ENCODE results near the gene TSPAN3. TPM values are rescaled to one million over a fixed set of nuclear protein-coding genes. Genes with fewer than 3 reads are reported as not detected.

TSPAN3 gene
- total RNA-seq, 2 experiments from 2014 or later = 14.7 to 15.5 TPM

GRCh38 chr15:77096138-77096537, 25.2 kb upstream of the TSPAN3 start:
- H3K27me3 ChIP-seq (ENCODE audit: control insufficient read depth in 1 of 2, insufficient read depth in 2 of 2, low read length in 2 of 2) = no peaks in the 10 kb centered on the region
- H3K27ac ChIP-seq (ENCODE audit: low read depth in 1 of 2, low read length in 2 of 2) = no peak overlapping the region
- DNase-seq (no peak), ATAC-seq (ENCODE audit: poor library complexity) (no peak)
- no peak overlapping the region for H3K4me3 Mint-ChIP-seq
- H3K27me3 Mint-ChIP-seq = no peaks in the 10 kb centered on the region
- intact Hi-C loops (cut with DNase I, micrococcal nuclease) = no loop called here
- no peaks in the 10 kb centered on the region for H3K36me3 ChIP-seq (ENCODE audit: insufficient read depth, low read length)
- no peaks in the 10 kb centered on the region for H3K4me1 Mint-ChIP-seq (ENCODE audit: low read depth)
- no peak overlapping the region for H3K4me3 ChIP-seq (ENCODE audit: low read length)
- ChIA-PET CTCF (no interaction called here), POLR2A (no interaction called here)
- no peaks in the 10 kb centered on the region for H3K36me3 Mint-ChIP-seq (ENCODE audit: low read depth)
- no peaks in the 10 kb centered on the region for H3K9me3 ChIP-seq (ENCODE audit: control insufficient read depth in 1 of 2, insufficient read depth in 1 of 2, low read length in 2 of 2)
- no peak for TF ChIP-seq CTCF (IDR thresholded peaks at IDR 0.05)
- no peaks in the 10 kb centered on the region for H3K9me3 Mint-ChIP-seq
- no peaks in the 10 kb centered on the region for H3K4me1 ChIP-seq (ENCODE audit: insufficient read depth, low read length)
- H3K27ac Mint-ChIP-seq = no peak overlapping the region

GRCh38 chr15:77094397-77095030, 23.6 kb upstream of the TSPAN3 start:
- Histone ChIP-seq H3K9me3 (ENCODE audit: control insufficient read depth in 1 of 2, insufficient read depth in 1 of 2, low read length in 2 of 2) (no peaks in the 10 kb centered on the region), H3K27ac (ENCODE audit: low read depth in 1 of 2, low read length in 2 of 2) (no peak overlapping the region), H3K27me3 (ENCODE audit: control insufficient read depth in 1 of 2, insufficient read depth in 2 of 2, low read length in 2 of 2) (no peaks in the 10 kb centered on the region), H3K4me1 (ENCODE audit: insufficient read depth, low read length) (no peaks in the 10 kb centered on the region), H3K36me3 (ENCODE audit: insufficient read depth, low read length) (no peaks in the 10 kb centered on the region), H3K4me3 (ENCODE audit: low read length) (no peak overlapping the region)
- Mint-ChIP-seq H3K36me3 (ENCODE audit: low read depth) (no peaks in the 10 kb centered on the region), H3K4me1 (ENCODE audit: low read depth) (no peaks in the 10 kb centered on the region), H3K9me3 (no peaks in the 10 kb centered on the region), H3K27me3 (no peaks in the 10 kb centered on the region), H3K4me3 (no peak overlapping the region), H3K27ac (no peak overlapping the region)
- ChIA-PET POLR2A (no interaction called here), CTCF (no interaction called here)
- no peak for TF ChIP-seq CTCF (IDR thresholded peaks at IDR 0.05)
- intact Hi-C loops (cut with DNase I, micrococcal nuclease) = no loop called here
- ATAC-seq (ENCODE audit: poor library complexity) = no peak
- no peak for DNase-seq

- ATAC-seq (ENCODE audit: poor library complexity) = no peak
- no peaks in the 10 kb centered on the region for H3K27me3 Mint-ChIP-seq
- intact Hi-C loops (cut with DNase I, micrococcal nuclease) = no loop called here
Measured at GRCh38 chr15:77093436-77093835, 22.5 kb upstream of the TSPAN3 start.

More at GRCh38 chr15:77093436-77093835, 22.5 kb upstream of the TSPAN3 start:
- Histone ChIP-seq H3K27ac (ENCODE audit: low read depth in 1 of 2, low read length in 2 of 2) (no peak overlapping the region), H3K4me1 (ENCODE audit: insufficient read depth, low read length) (no peaks in the 10 kb centered on the region), H3K4me3 (ENCODE audit: low read length) (no peak overlapping the region), H3K9me3 (ENCODE audit: control insufficient read depth in 1 of 2, insufficient read depth in 1 of 2, low read length in 2 of 2) (no peaks in the 10 kb centered on the region), H3K36me3 (ENCODE audit: insufficient read depth, low read length) (no peaks in the 10 kb centered on the region), H3K27me3 (ENCODE audit: control insufficient read depth in 1 of 2, insufficient read depth in 2 of 2, low read length in 2 of 2) (no peaks in the 10 kb centered on the region)
- DNase-seq = no peak
- no peaks in the 10 kb centered on the region for H3K4me1 Mint-ChIP-seq (ENCODE audit: low read depth)
- H3K36me3 Mint-ChIP-seq (ENCODE audit: low read depth) = no peaks in the 10 kb centered on the region
- CTCF ChIA-PET = interaction anchor here (0.6 kb wide), 1 partner anchor 108 kb away, joined by 3 read pairs; no protein-coding TSS in a partner anchor
- TF ChIP-seq CTCF (IDR thresholded peaks at IDR 0.05) = no peak
- no peak overlapping the region for H3K27ac Mint-ChIP-seq
- H3K9me3 Mint-ChIP-seq = no peaks in the 10 kb centered on the region
- H3K4me3 Mint-ChIP-seq = no peak overlapping the region
- POLR2A ChIA-PET = interaction anchor here (0.7 kb wide), 1 partner anchor 197 kb away, joined by 6 read pairs; no protein-coding TSS in a partner anchor
